Measurements from ENCODE around the gene PTPN4.

The PTPN4 gene

GRCh38 chr2:119772128-119772527 lies 12.4 kb downstream of the PTPN4 start:
- TF ChIP-seq, protein P1, sequence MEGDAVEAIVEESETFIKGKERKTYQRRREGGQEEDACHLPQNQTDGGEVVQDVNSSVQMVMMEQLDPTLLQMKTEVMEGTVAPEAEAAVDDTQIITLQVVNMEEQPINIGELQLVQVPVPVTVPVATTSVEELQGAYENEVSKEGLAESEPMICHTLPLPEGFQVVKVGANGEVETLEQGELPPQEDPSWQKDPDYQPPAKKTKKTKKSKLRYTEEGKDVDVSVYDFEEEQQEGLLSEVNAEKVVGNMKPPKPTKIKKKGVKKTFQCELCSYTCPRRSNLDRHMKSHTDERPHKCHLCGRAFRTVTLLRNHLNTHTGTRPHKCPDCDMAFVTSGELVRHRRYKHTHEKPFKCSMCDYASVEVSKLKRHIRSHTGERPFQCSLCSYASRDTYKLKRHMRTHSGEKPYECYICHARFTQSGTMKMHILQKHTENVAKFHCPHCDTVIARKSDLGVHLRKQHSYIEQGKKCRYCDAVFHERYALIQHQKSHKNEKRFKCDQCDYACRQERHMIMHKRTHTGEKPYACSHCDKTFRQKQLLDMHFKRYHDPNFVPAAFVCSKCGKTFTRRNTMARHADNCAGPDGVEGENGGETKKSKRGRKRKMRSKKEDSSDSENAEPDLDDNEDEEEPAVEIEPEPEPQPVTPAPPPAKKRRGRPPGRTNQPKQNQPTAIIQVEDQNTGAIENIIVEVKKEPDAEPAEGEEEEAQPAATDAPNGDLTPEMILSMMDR (IDR thresholded peaks at IDR 0.05; ENCODE audit: poor library complexity, severe bottlenecking), result no peak
- H3K9me3 ChIP-seq (ENCODE audit: severe bottlenecking), result no peaks in the 10 kb centered on the region
- H3K27ac ChIP-seq (ENCODE audit: poor library complexity, severe bottlenecking), result no peak overlapping the region
- H3K27me3 ChIP-seq (ENCODE audit: insufficient read depth, poor library complexity, severe bottlenecking), result no peaks in the 10 kb centered on the region
- no peaks in the 10 kb centered on the region for H3K36me3 ChIP-seq (ENCODE audit: low read depth)
- ATAC-seq (ENCODE audit: low read depth) (no peak; the same call in 2 of the 3 replicates), DNase-seq (ENCODE audit: low spot score) (no peak)
- no peak overlapping the region for H3K4me3 ChIP-seq (ENCODE audit: severe bottlenecking)
- H3K4me1 ChIP-seq (ENCODE audit: insufficient read depth, poor library complexity, severe bottlenecking), result peaks cover 7% of the 10 kb centered on the region

DNA sequence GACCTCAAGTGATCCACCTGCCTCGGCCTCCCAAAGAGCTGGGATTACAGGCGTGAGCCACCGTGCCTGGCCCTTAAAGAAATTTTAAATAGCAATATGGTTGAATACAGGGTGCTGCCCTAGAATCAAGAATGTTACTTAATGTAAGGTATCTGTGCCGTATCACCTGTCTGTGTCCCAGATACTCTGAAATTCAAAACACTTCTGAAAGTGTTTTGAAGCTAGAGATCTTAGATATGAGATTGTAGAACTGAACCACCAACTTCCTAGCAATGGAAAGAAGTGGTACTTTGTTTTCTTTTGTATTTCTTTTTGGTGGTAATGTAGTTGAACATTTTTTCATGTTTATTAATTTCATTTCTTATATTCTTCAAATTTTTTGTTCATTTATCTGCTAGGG lies 13.0 kb downstream of the PTPN4 start:
- Histone ChIP-seq H3K4me1 (ENCODE audit: insufficient read depth, poor library complexity, severe bottlenecking) (peaks cover 7% of the 10 kb centered on the region), H3K27me3 (ENCODE audit: insufficient read depth, poor library complexity, severe bottlenecking) (no peaks in the 10 kb centered on the region), H3K36me3 (ENCODE audit: low read depth) (no peaks in the 10 kb centered on the region), H3K27ac (ENCODE audit: poor library complexity, severe bottlenecking) (no peak overlapping the region), H3K9me3 (ENCODE audit: severe bottlenecking) (no peaks in the 10 kb centered on the region), H3K4me3 (ENCODE audit: severe bottlenecking) (no peak overlapping the region)
- TF ChIP-seq, protein P1 (IDR thresholded peaks at IDR 0.05; ENCODE audit: poor library complexity, severe bottlenecking), result no peak
- ATAC-seq (ENCODE audit: low read depth) (no peak), DNase-seq (ENCODE audit: low spot score) (no peak)

GRCh38 chr2:119774026-119774425 lies 14.3 kb downstream of the PTPN4 start:
- no peak overlapping the region for H3K4me3 ChIP-seq (ENCODE audit: severe bottlenecking)
- H3K27me3 ChIP-seq (ENCODE audit: insufficient read depth, poor library complexity, severe bottlenecking), result no peaks in the 10 kb centered on the region
- TF ChIP-seq, protein P1 (IDR thresholded peaks at IDR 0.05; ENCODE audit: poor library complexity, severe bottlenecking), result no peak
- H3K36me3 ChIP-seq (ENCODE audit: low read depth), result no peaks in the 10 kb centered on the region
- H3K9me3 ChIP-seq (ENCODE audit: severe bottlenecking), result no peaks in the 10 kb centered on the region
- no peak for ATAC-seq (ENCODE audit: low read depth)
- peaks cover 7% of the 10 kb centered on the region for H3K4me1 ChIP-seq (ENCODE audit: insufficient read depth, poor library complexity, severe bottlenecking)
- DNase-seq (ENCODE audit: low spot score), result no peak
- no peak overlapping the region for H3K27ac ChIP-seq (ENCODE audit: poor library complexity, severe bottlenecking)

DNA sequence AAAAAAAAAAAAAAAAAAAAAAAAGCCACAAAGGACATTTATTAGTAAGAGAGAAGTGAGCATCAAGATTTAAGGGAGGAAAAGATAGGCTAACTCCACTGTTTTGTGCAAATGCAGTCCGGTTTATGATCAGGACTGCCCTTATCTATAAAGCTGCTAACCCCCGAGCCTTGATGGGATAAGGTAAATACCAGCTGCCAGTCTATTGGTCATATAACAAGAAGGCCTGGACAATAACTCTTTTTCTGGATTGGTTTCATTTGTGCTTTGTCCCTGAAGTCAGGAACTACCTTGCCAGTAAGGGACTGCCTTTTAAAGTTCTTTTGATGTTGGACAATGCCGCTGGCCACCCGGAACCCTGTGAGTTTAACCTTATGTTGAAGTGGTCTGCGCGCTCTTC lies 15.4 kb downstream of the PTPN4 start:
- no peak overlapping the region for H3K4me3 ChIP-seq (ENCODE audit: severe bottlenecking)

More for the DNA sequence above, 15.4 kb downstream of the PTPN4 start:
- no peaks in the 10 kb centered on the region for H3K36me3 ChIP-seq (ENCODE audit: low read depth)
- DNase-seq (ENCODE audit: low spot score) (no peak), ATAC-seq (ENCODE audit: low read depth) (no peak)
- no peaks in the 10 kb centered on the region for H3K27me3 ChIP-seq (ENCODE audit: insufficient read depth, poor library complexity, severe bottlenecking)
- H3K9me3 ChIP-seq (ENCODE audit: severe bottlenecking), result no peaks in the 10 kb centered on the region
- TF ChIP-seq, protein P1 (IDR thresholded peaks at IDR 0.05; ENCODE audit: poor library complexity, severe bottlenecking), result no peak
- no peak overlapping the region for H3K27ac ChIP-seq (ENCODE audit: poor library complexity, severe bottlenecking)
- H3K4me1 ChIP-seq (ENCODE audit: insufficient read depth, poor library complexity, severe bottlenecking), result peaks cover 7% of the 10 kb centered on the region

All from RWPE2 (cell line).